NB4 (cell line): ENCODE measurements around the gene RAB3C.
A peak's percentile ranks its signal among the peaks of the same experiment; 100 is the strongest.

Source experiments
- DNase-seq: peaks from one replicate; pipeline ENCODE4 v3.0.0; 2010; ENCODE audit warnings: low read depth
- H3K4me3 ChIP-seq: one replicate; pipeline ENCODE4 v1.5.1; 2011; ENCODE audit warnings: mild to moderate bottlenecking, low read depth, low read length, moderate library complexity
- MAX ChIP-seq: IDR thresholded peaks from 2 replicates; pipeline ENCODE4 v1.6.1; 2011; ENCODE audit warnings: low read depth, low read length
- MYC ChIP-seq: IDR thresholded peaks from 2 replicates; pipeline ENCODE4 v1.6.1; 2011; ENCODE audit warnings: low read depth, low read length
- POLR2A ChIP-seq: IDR thresholded peaks from 2 replicates; pipeline ENCODE4 v1.6.1; 2011; ENCODE audit warnings: mild to moderate bottlenecking; ENCODE audit not compliant: insufficient read length; ENCODE audit errors: extremely low read depth
- TF ChIP-seq, protein P1 (sequence below): IDR thresholded peaks from one replicate; pipeline ENCODE4 v1.5.1; 2012; ENCODE audit warnings: low read depth, low read length

Gene RAB3C

GRCh38 chr5:58827463-58827862 is 244.6 kb downstream of the RAB3C start:
- DNase-seq: peak; percentile 5
- TF ChIP-seq POLR2A (no peak), MAX (no peak), MYC (no peak)
- TF ChIP-seq, protein P1, sequence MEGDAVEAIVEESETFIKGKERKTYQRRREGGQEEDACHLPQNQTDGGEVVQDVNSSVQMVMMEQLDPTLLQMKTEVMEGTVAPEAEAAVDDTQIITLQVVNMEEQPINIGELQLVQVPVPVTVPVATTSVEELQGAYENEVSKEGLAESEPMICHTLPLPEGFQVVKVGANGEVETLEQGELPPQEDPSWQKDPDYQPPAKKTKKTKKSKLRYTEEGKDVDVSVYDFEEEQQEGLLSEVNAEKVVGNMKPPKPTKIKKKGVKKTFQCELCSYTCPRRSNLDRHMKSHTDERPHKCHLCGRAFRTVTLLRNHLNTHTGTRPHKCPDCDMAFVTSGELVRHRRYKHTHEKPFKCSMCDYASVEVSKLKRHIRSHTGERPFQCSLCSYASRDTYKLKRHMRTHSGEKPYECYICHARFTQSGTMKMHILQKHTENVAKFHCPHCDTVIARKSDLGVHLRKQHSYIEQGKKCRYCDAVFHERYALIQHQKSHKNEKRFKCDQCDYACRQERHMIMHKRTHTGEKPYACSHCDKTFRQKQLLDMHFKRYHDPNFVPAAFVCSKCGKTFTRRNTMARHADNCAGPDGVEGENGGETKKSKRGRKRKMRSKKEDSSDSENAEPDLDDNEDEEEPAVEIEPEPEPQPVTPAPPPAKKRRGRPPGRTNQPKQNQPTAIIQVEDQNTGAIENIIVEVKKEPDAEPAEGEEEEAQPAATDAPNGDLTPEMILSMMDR: no peak
- no peak overlapping the region for H3K4me3 ChIP-seq

GRCh38 chr5:58828258-58828657 is 245.4 kb downstream of the RAB3C start:
- no peak for DNase-seq
- TF ChIP-seq MYC: no peak
- no peak for TF ChIP-seq POLR2A
- TF ChIP-seq, protein P1: no peak
- no peak for TF ChIP-seq MAX
- no peak overlapping the region for H3K4me3 ChIP-seq

GRCh38 chr5:58834242-58835225 is 251.7 kb downstream of the RAB3C start:
- no peak overlapping the region for H3K4me3 ChIP-seq
- TF ChIP-seq POLR2A (no peak), MYC (no peak), MAX (no peak)
- TF ChIP-seq, protein P1: no peak
- no peak for DNase-seq

GRCh38 chr5:58836351-58836750 is 253.5 kb downstream of the RAB3C start:
- no peak overlapping the region for H3K4me3 ChIP-seq
- TF ChIP-seq MAX: no peak
- DNase-seq: no peak

DNA sequence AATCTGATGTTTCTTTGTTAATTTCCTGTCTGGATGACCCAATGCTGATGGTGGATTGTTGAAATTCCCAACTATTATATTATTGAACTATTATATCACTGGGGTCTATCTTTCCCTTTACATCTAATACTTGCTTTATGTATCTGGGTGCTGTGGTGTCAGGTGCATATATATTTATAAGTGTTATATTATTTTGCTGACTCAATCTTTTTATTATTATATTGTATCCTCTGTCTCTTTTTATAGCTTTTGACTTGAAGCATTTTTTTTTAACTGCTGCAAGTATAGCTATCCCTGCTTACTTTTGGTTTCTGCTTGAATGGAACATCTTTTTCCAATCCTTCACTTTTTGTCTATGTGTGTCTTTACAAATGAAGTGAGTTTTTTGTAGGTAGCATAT is 255.9 kb downstream of the RAB3C start:
- TF ChIP-seq MAX: no peak
- H3K4me3 ChIP-seq: no peak overlapping the region
- no peak for DNase-seq

DNA sequence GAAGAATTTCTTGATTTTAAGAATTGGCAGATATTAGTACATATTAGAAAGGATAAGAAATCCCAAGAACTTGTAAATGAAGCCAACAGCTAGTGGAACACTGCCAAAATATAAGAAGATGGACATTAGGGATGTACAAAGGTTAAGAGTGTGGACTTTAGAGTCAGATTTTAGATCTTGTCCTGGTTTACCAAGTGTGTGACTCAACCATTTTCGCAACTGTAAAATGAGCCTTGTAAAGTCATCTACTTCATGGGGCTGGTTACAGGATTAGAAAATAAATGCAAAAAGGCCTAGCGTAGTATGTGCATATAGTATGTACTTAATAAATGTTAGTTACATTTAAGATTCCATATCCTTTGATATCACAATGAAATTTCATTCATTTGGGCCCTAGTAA is 260.0 kb downstream of the RAB3C start:
- H3K4me3 ChIP-seq: no peak overlapping the region
- no peak for TF ChIP-seq MAX
- no peak for TF ChIP-seq MYC
- no peak for TF ChIP-seq POLR2A
- TF ChIP-seq, protein P1: no peak
- peak; percentile 55 for DNase-seq
